Nephron (organoid): ENCODE results near the gene ELOF1.

Experiments used
- H3K27ac Mint-ChIP-seq, 3 experiments: 2 replicates each; pipeline ENCODE4 v1.8.0; 2020; ENCODE audit warnings: mixed read lengths in 3 of 3, mild to moderate bottlenecking in 2 of 3, moderate library complexity in 1 of 3
- H3K27me3 Mint-ChIP-seq: 2 replicates; pipeline ENCODE4 v1.8.0; 2021; ENCODE audit warnings: low read depth, mild to moderate bottlenecking, moderate library complexity, mixed read lengths
- H3K36me3 Mint-ChIP-seq: 2 replicates; pipeline ENCODE4 v1.8.0; 2020; ENCODE audit warnings: low read depth, mixed read lengths
- H3K4me1 Mint-ChIP-seq: 2 replicates; pipeline ENCODE4 v1.8.0; 2020; ENCODE audit warnings: mixed read lengths
- H3K4me3 Mint-ChIP-seq, 3 experiments: 2 replicates each; pipeline ENCODE4 v1.8.0; 2020; ENCODE audit warnings: mild to moderate bottlenecking in 3 of 3, mixed read lengths in 3 of 3, moderate library complexity in 2 of 3
- H3K9me3 Mint-ChIP-seq: 2 replicates; pipeline ENCODE4 v1.8.0; 2020; ENCODE audit warnings: mixed read lengths
- TF ChIP-seq, protein P1 (sequence below), 3 experiments: fragments of 200-600 bp; sonication (generic); IDR thresholded peaks; one replicate each; pipeline ENCODE4 v1.5.0; 2021; ENCODE audit warnings: antibody characterized with exemption in 3 of 3; ENCODE audit not compliant: unreplicated experiment in 3 of 3

The ELOF1 gene

DNA sequence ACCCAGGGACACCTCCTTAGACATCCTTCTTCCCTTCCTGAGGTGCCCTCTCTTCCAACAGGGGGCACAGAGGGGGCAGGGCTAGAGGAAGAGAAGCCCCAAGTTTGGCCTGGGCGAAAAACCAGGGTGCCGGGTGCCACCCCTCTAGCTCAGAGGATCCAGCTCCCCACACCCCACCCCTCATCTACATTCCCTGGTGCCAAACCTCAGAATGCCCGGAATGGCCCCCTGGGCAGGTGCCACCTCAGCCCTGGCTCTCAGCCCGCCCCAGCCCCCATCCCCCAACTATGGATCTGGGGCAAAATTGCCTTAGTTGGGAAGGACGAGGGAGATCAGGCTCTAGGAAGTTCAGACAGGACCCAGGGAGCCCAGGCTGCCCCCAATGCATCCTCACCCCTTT, 18.4 kb downstream of the ELOF1 start:
- peak overlapping the region in 1 of 3 experiments; percentile 75 for H3K4me3 Mint-ChIP-seq
- no peaks in the 10 kb centered on the region for H3K9me3 Mint-ChIP-seq
- peaks cover 15% of the 10 kb centered on the region for H3K4me1 Mint-ChIP-seq
- TF ChIP-seq, protein P1, sequence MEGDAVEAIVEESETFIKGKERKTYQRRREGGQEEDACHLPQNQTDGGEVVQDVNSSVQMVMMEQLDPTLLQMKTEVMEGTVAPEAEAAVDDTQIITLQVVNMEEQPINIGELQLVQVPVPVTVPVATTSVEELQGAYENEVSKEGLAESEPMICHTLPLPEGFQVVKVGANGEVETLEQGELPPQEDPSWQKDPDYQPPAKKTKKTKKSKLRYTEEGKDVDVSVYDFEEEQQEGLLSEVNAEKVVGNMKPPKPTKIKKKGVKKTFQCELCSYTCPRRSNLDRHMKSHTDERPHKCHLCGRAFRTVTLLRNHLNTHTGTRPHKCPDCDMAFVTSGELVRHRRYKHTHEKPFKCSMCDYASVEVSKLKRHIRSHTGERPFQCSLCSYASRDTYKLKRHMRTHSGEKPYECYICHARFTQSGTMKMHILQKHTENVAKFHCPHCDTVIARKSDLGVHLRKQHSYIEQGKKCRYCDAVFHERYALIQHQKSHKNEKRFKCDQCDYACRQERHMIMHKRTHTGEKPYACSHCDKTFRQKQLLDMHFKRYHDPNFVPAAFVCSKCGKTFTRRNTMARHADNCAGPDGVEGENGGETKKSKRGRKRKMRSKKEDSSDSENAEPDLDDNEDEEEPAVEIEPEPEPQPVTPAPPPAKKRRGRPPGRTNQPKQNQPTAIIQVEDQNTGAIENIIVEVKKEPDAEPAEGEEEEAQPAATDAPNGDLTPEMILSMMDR (IDR thresholded peaks at IDR 0.05; ENCODE audit: unreplicated experiment in 3 of 3), result no peak
- H3K27me3 Mint-ChIP-seq, result peaks cover 14% of the 10 kb centered on the region
- H3K36me3 Mint-ChIP-seq, result no peaks in the 10 kb centered on the region
- peak overlapping the region in 2 of 3 experiments; percentile 46 to 50 for H3K27ac Mint-ChIP-seq

- peaks cover 19% of the 10 kb centered on the region for H3K27me3 Mint-ChIP-seq
- peak overlapping the region in 2 of 3 experiments; percentile 46 to 50 for H3K27ac Mint-ChIP-seq
- peak overlapping the region; percentile 74 to 81 (median 79) for H3K4me3 Mint-ChIP-seq
- H3K4me1 Mint-ChIP-seq, result peaks cover 18% of the 10 kb centered on the region
- no peaks in the 10 kb centered on the region for H3K36me3 Mint-ChIP-seq
- no peaks in the 10 kb centered on the region for H3K9me3 Mint-ChIP-seq
- TF ChIP-seq, protein P1 (IDR thresholded peaks at IDR 0.05; ENCODE audit: unreplicated experiment in 3 of 3), result no peak
Observed at GRCh38 chr19:11539495-11540365, 19.3 kb downstream of the ELOF1 start.

- Mint-ChIP-seq H3K36me3 (no peaks in the 10 kb centered on the region), H3K27ac (peak within 1 kb of the TSS in 2 of 3 experiments; percentile 43 to 76), H3K4me3 (peak within 1 kb of the TSS; percentile 70 to 81 (median 79)), H3K9me3 (no peaks in the 10 kb centered on the region), H3K4me1 (peaks cover 18% of the 10 kb centered on the region), H3K27me3 (peaks cover 21% of the 10 kb centered on the region)
- TF ChIP-seq, protein P1 (IDR thresholded peaks at IDR 0.05; ENCODE audit: unreplicated experiment in 3 of 3), result no peak
Observed at GRCh38 chr19:11538232-11539036, 20.6 kb downstream of the ELOF1 start, which contains the start of gene CNN1. CNN1 (plus strand) TSS chr19:11538851; CDS start chr19:11538928, 77 bp downstream.

DNA sequence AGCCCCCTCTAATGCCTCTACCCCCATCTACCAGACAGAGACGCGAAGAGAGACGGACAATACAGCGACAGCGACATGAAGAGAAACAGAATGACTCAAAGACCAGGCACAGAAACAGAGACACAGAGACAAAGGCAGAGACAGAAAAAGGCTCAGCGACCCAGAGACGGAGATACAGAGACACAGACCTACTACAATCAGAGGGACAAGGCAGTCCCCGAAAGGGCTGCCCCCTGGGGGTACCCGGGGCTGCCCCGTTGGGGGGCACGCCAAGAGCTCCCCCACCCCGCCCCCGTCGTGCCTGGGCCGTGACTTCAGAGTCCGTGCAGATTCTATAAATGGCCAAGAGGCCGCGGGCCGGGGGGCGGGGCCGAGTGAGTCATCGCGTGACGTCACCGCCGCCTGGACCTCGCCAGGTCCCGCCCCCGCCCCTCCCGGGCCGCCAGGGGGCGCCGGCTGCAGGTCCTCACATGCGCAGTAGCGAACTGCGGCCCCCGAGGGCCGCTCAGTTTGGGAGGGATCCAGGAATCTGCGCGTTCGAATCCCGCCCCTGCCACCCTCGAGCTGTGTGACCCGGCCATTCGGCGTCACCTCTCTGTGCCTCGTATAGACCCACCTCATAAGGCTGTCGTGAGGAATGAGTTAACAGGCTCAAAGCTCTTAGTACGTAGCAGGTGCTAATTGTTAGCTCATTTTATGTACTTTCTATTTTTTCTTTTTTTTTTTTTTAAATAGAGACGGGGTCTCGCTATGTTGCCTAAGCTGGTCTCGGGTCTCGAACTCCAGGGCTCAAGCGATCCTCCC, 23.0 kb downstream of the ELOF1 start:
- no peaks in the 10 kb centered on the region for H3K36me3 Mint-ChIP-seq
- TF ChIP-seq, protein P1 (IDR thresholded peaks at IDR 0.05; ENCODE audit: unreplicated experiment in 3 of 3), result peak; percentile 82 to 91 (median 89)
- H3K4me1 Mint-ChIP-seq, result peaks cover 18% of the 10 kb centered on the region
- peak overlapping the region; percentile 72 to 81 (median 75) for H3K4me3 Mint-ChIP-seq
- no peaks in the 10 kb centered on the region for H3K9me3 Mint-ChIP-seq
- peaks cover 26% of the 10 kb centered on the region for H3K27me3 Mint-ChIP-seq
- H3K27ac Mint-ChIP-seq, result peak overlapping the region in 1 of 3 experiments; percentile 83

DNA sequence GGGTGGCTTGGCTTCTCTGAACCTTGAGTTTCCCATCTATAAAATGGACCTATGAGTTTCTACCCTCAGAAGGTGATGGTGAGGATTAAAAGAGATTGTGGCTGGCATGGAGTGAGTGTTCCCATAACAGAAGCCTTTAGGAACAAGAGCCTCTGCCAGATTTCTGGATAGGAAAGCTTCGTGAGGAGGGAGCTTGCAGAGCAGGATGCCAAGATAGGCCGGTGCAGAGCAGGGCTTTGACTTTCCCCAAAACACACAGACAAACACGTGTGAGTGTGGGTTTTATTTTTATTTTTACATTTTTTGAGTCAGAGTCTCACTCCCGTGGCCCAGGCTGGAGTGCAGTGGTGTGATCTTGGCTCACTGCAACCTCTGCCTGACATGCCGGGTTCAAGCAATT, 24.1 kb downstream of the ELOF1 start:
- Mint-ChIP-seq H3K27me3 (peaks cover 26% of the 10 kb centered on the region), H3K4me3 (peak overlapping the region in 2 of 3 experiments; percentile 34 to 46), H3K27ac (peak overlapping the region in 1 of 3 experiments; percentile 60), H3K9me3 (no peaks in the 10 kb centered on the region), H3K36me3 (no peaks in the 10 kb centered on the region), H3K4me1 (peaks cover 18% of the 10 kb centered on the region)
- TF ChIP-seq, protein P1 (IDR thresholded peaks at IDR 0.05; ENCODE audit: unreplicated experiment in 3 of 3), result no peak
